GM12878 (cell line): ENCODE data around the gene NCAPD2. TPM values are rescaled to one million over a fixed set of nuclear protein-coding genes. Genes with fewer than 3 reads are reported as not detected.

Source experiments
- ATAC-seq: fragments of 200-7000 bp; cut with Tn5 transposase; 3 replicates; pipeline ENCODE4 v1.9.1; 2020; ENCODE audit warnings: mild to moderate bottlenecking, moderate library complexity
- BruUV-seq: library from RNA; stranded (reverse); fragments of 400-500 nt; replicated peaks from 2 replicates; lab custom pipeline; 2021; lab: Mats Ljungman, UMichigan
- CTCF ChIA-PET: fragments of 300-600 bp; sonication (Branson Sonifier 250); formaldehyde crosslinking; extraction: SDS; loops from one replicate; lab custom pipeline; 2021; ENCODE audit warnings: inconsistent platforms; lab: Yijun Ruan, JAX
- POLR2A ChIA-PET: fragments of 350-600 bp; formaldehyde crosslinking; extraction: SDS; loops from one replicate; lab custom pipeline; 2021; ENCODE audit warnings: inconsistent platforms; lab: Charles Lee
- RAD21 ChIA-PET: fragments of 300-600 bp; sonication (Branson Sonifier 250); formaldehyde crosslinking; loops from one replicate; lab custom pipeline; 2023; ENCODE audit warnings: antibody characterized with exemption; ENCODE audit not compliant: unreplicated experiment; lab: Charles Lee
- SMC1A ChIA-PET: fragments of 300-600 bp; sonication (Branson Sonifier 250); formaldehyde crosslinking; loops from one replicate; lab custom pipeline; 2023; ENCODE audit not compliant: unreplicated experiment, uncharacterized antibody; lab: Charles Lee
- DNase-seq: peaks from one replicate; pipeline ENCODE4 v3.0.0-alpha.2; 2011; ENCODE audit warnings: low read depth, low spot score
- FAIRE-seq: peaks from 3 replicates; lab custom pipeline; 2011; peaks lifted over from hg19 to GRCh38; lab: Jason Lieb, UNC
- H2AFZ ChIP-seq: 2 replicates; pipeline ENCODE4 v1.6.0; 2011; ENCODE audit warnings: low read depth, low read length, control low read depth; ENCODE audit not compliant: control insufficient read depth
- H3K27ac ChIP-seq: 2 replicates; pipeline ENCODE4 v1.5.1; 2011; ENCODE audit warnings: control low read depth; ENCODE audit not compliant: control insufficient read depth, insufficient read depth
- H3K27me3 ChIP-seq, 2 experiments: replicated peaks in 1 of 2; 2 replicates each; pipeline versions ENCODE4 v1.6.0 to v1.6.1; 2011; ENCODE audit warnings: low read length in 1 of 2; ENCODE audit not compliant: control insufficient read depth in 2 of 2, insufficient read depth in 2 of 2
- H3K36me3 ChIP-seq, 2 experiments: 2 replicates each; pipeline ENCODE4 v1.5.1; 2011; ENCODE audit warnings: low read length in 1 of 2; ENCODE audit not compliant: control insufficient read depth in 2 of 2, insufficient read depth in 2 of 2
- H3K4me1 ChIP-seq: 2 replicates; pipeline ENCODE4 v1.6.1; 2011; ENCODE audit warnings: mild to moderate bottlenecking, low read length, moderate library complexity, mixed read lengths; ENCODE audit not compliant: control insufficient read depth, insufficient read depth
- H3K4me2 ChIP-seq: 2 replicates; pipeline ENCODE4 v1.6.0; 2011; ENCODE audit warnings: control low read depth; ENCODE audit not compliant: control insufficient read depth, insufficient read depth
- H3K4me3 ChIP-seq: fragments of 200-600 bp; sonication (generic); 2 replicates; pipeline ENCODE4 v1.5.1; 2016
- H3K79me2 ChIP-seq: 2 replicates; pipeline ENCODE4 v1.6.0; 2011; ENCODE audit warnings: low read length; ENCODE audit not compliant: control insufficient read depth, insufficient read depth
- H3K9ac ChIP-seq: 2 replicates; pipeline ENCODE4 v1.8.0; 2011; ENCODE audit warnings: low read length, control low read depth, mixed read lengths; ENCODE audit not compliant: control insufficient read depth, insufficient read depth
- H3K9me3 ChIP-seq: replicated peaks from 3 replicates; pipeline ENCODE4 v1.5.1; 2011; ENCODE audit warnings: mild to moderate bottlenecking, low read length; ENCODE audit not compliant: control insufficient read depth, insufficient read depth
- H4K20me1 ChIP-seq: 2 replicates; pipeline ENCODE4 v1.6.0; 2011; ENCODE audit not compliant: control insufficient read depth, insufficient read depth
- BCL11A ChIP-seq: IDR thresholded peaks from 2 replicates; pipeline ENCODE4 v1.6.1; 2011; ENCODE audit warnings: low read depth, low read length
- E2F8 ChIP-seq: fragments of 450-650 bp; IDR thresholded peaks from 2 replicates; pipeline ENCODE4 v1.6.1; 2018; ENCODE audit warnings: mild to moderate bottlenecking, low read depth, moderate library complexity; ENCODE audit not compliant: partially characterized antibody
- EP300 ChIP-seq, 2 experiments: fragments of 150-350 bp in 1 of 2; IDR thresholded peaks; 2 replicates each; pipeline ENCODE4 v1.6.1; 2011 to 2012; ENCODE audit warnings: low read depth in 2 of 2, low read length in 2 of 2, borderline replicate concordance in 1 of 2, improper control_type of control experiment in 1 of 2, inconsistent platforms in 1 of 2; ENCODE audit not compliant: control insufficient read depth in 1 of 2
- EZH2 ChIP-seq: IDR thresholded peaks from 2 replicates; pipeline ENCODE4 v1.6.1; 2012; ENCODE audit warnings: low read depth, mild to moderate bottlenecking, control low read depth, inconsistent platforms, low read length, borderline replicate concordance; ENCODE audit not compliant: control insufficient read depth
- NBN ChIP-seq: fragments of 450-650 bp; IDR thresholded peaks from 2 replicates; pipeline ENCODE4 v1.6.1; 2016
- RAD51 ChIP-seq: fragments of 450-650 bp; IDR thresholded peaks from 2 replicates; pipeline ENCODE4 v1.6.1; 2016; ENCODE audit warnings: moderate library complexity, mild to moderate bottlenecking, inconsistent platforms
- RFX5 ChIP-seq: IDR thresholded peaks from 2 replicates; pipeline ENCODE4 v1.6.1; 2011; ENCODE audit warnings: low read depth, low read length, improper control_type of control experiment
- SMAD5 ChIP-seq: IDR thresholded peaks from 2 replicates; pipeline ENCODE4 v1.6.1; 2016; ENCODE audit warnings: antibody characterized with exemption, low read depth
- SUZ12 ChIP-seq: fragments of 200-600 bp; sonication (generic); IDR thresholded peaks from one replicate; pipeline ENCODE4 v1.6.1; 2018; ENCODE audit warnings: antibody characterized with exemption, mild to moderate bottlenecking; ENCODE audit not compliant: unreplicated experiment
- TAF1 ChIP-seq: IDR thresholded peaks from 2 replicates; pipeline ENCODE4 v1.6.1; 2011; ENCODE audit warnings: mild to moderate bottlenecking, low read depth, low read length, borderline replicate concordance
- TCF7 ChIP-seq: IDR thresholded peaks from 2 replicates; pipeline ENCODE4 v1.6.1; 2014; ENCODE audit warnings: antibody characterized with exemption, borderline replicate concordance
- USF1 ChIP-seq: IDR thresholded peaks from 2 replicates; pipeline ENCODE4 v1.6.1; 2011; ENCODE audit warnings: borderline replicate concordance, low read depth, mild to moderate bottlenecking, moderate library complexity, mixed read lengths, low read length; ENCODE audit not compliant: insufficient read depth; ENCODE audit errors: extremely low read length
- ZBTB11 ChIP-seq: fragments of 450-650 bp; formaldehyde crosslinking; IDR thresholded peaks from 2 replicates; pipeline ENCODE4 v1.5.0; 2022; ENCODE audit warnings: mild to moderate bottlenecking, missing genetic modification characterization
- WGBS: methylation state at CpG from one replicate; pipeline ENCODE4 v1.1.6; 2016; ENCODE audit warnings: low lambda C conversion rate; ENCODE audit not compliant: insufficient replicate concordance, insufficient coverage; ENCODE audit errors: missing lambda C conversion rate; 5-methylcytosine and 5-hydroxymethylcytosine counted together
- in situ Hi-C: fragments of 300-500 bp; cut with MboI; formaldehyde crosslinking; loops from 9 replicates; pipeline ENCODE4 v1.14.3; 2018; ENCODE audit warnings: mixed read lengths
- intact Hi-C: fragments of 100-400 bp; cut with micrococcal nuclease; formaldehyde crosslinking; loops from one replicate; pipeline ENCODE4 v1.14.2; 2022; ENCODE audit not compliant: unreplicated experiment
- polyA plus RNA-seq, 11 experiments: library from polyadenylated mRNA; depleted of rRNA in 4 of 11; unstranded in 6 of 11; stranded (reverse) in 5 of 11; fragments of >200 nt; fragmentation: Nextera tagmentation in 4 of 11; fragmentation: Illumina TruSeq in 1 of 11; extraction: Ambion mirVana in 4 of 11; extraction: Trizol in 1 of 11; gene quantifications; 1 replicate in 1 of 11; 2 replicates in 10 of 11; pipeline versions ENCODE4 v1.2.1 to v1.2.3, GENCODE V29; 2011 to 2016; ENCODE audit warnings: inconsistent platforms in 2 of 11, missing spikeins in 2 of 11, low read depth in 1 of 11
- total RNA-seq, 4 experiments: library from RNA; depleted of rRNA in 3 of 4; stranded (reverse); fragments of >200 nt in 3 of 4; fragmentation: Illumina TruSeq in 1 of 4; extraction: Trizol in 1 of 4; gene quantifications; 2 replicates each; pipeline versions ENCODE4 v1.2.1 to v1.2.3, GENCODE V29; 2013 to 2021

NCAPD2 gene
- total and polyA plus RNA-seq, 10 of the 15 experiments (the other 5 are each of a cell fraction or from before 2014, with no cell fraction given): 24.2 to 160 (median 110) TPM

GRCh38 chr12:6541371-6542165 lies 47.7 kb downstream of the NCAPD2 start:
- Histone ChIP-seq H3K27ac (no peak overlapping the region), H3K79me2 (peaks cover 20% of the 10 kb centered on the region), H3K36me3 (peaks cover 24 to 25% of the 10 kb centered on the region in 2 experiments), H3K4me2 (no peak overlapping the region), H3K9me3 (no peaks in the 10 kb centered on the region), H3K27me3 (no peaks in the 10 kb centered on the region), H3K9ac (no peak overlapping the region), H3K4me3 (no peak overlapping the region), H2AFZ (no peak overlapping the region), H3K4me1 (peaks cover 21% of the 10 kb centered on the region), H4K20me1 (peaks cover 13% of the 10 kb centered on the region)
- DNase-seq (no peak), FAIRE-seq (no peak), ATAC-seq (no peak)
- no peak for TF ChIP-seq BCL11A
- TF ChIP-seq TCF7: no peak
- TF ChIP-seq SMAD5: no peak
- TF ChIP-seq TAF1: no peak
- TF ChIP-seq EZH2: no peak
- no peak for TF ChIP-seq RFX5
- no peak for TF ChIP-seq SUZ12
- no peak for TF ChIP-seq RAD51
- no peak for TF ChIP-seq E2F8
- no peak for TF ChIP-seq NBN
- TF ChIP-seq ZBTB11 (CRISPR knock-in tag): no peak
- TF ChIP-seq EP300 (IDR thresholded peaks at IDR 0.05; ENCODE audit: borderline replicate concordance in 1 of 2, control insufficient read depth in 1 of 2, low read depth in 2 of 2, low read length in 2 of 2): no peak
- TF ChIP-seq USF1: no peak
- BruUV-seq: no TSS peak
- ChIA-PET SMC1A (interaction anchor here (0.9 to 7.9 kb wide), 4 partner anchors 11 to 117 kb away, joined by 3 to 83 read pairs (median 32); no protein-coding TSS in a partner anchor), CTCF (interaction anchor here (0.6 to 7.7 kb wide), 7 partner anchors 10 to 117 kb away, joined by 5 to 91 read pairs (median 12); partner anchors contain the start of genes IFFO1 and VAMP1), POLR2A (interaction anchor here (0.6 to 4.3 kb wide), 6 partner anchors 11 to 148 kb away, joined by 3 to 19 read pairs (median 3); partner anchors contain the start of genes TAPBPL and VAMP1), RAD21 (interaction anchor here (1.2 to 6.9 kb wide), 6 partner anchors 9 to 116 kb away, joined by 3 to 67 read pairs (median 11); partner anchors contain the start of gene MRPL51)
- 96% methylated on average over 26 of the region's 26 CpGs for WGBS
- intact Hi-C loops: no loop called here
- in situ Hi-C loops: no loop called here
